ENCODE data around the gene RAB9A. TPM values are rescaled to one million over a fixed set of nuclear protein-coding genes. Genes with fewer than 3 reads are reported as not detected.

Gene RAB9A
- total RNA-seq, 4 donors from 2014 or later: 20.2 to 31.8 (median 29.8) TPM

- ATAC-seq (ENCODE audit: low FRiP score) (no peak), DNase-seq (ENCODE audit: low spot score) (no peak)
- no peak for TF ChIP-seq CTCF (IDR thresholded peaks at IDR 0.05)
These were observed 59.6 kb downstream of the RAB9A start for GRCh38 chrX:13748486-13748885.

GRCh38 chrX:13750204-13750603 is 61.3 kb downstream of the RAB9A start:
- TF ChIP-seq CTCF (IDR thresholded peaks at IDR 0.05): no peak
- ATAC-seq (ENCODE audit: low FRiP score) (no peak), DNase-seq (ENCODE audit: low spot score) (no peak)

GRCh38 chrX:13750812-13751211 is 61.9 kb downstream of the RAB9A start:
- ATAC-seq (ENCODE audit: low FRiP score) (no peak), DNase-seq (ENCODE audit: low spot score) (no peak)
- no peak for TF ChIP-seq CTCF (IDR thresholded peaks at IDR 0.05)

GRCh38 chrX:13752141-13752540 is 63.2 kb downstream of the RAB9A start:
- no peak for ATAC-seq (ENCODE audit: low FRiP score)
- no peak for DNase-seq (ENCODE audit: low spot score)
- TF ChIP-seq CTCF (IDR thresholded peaks at IDR 0.05): no peak

- DNase-seq (ENCODE audit: low spot score) (no peak), ATAC-seq (ENCODE audit: low FRiP score) (no peak)
- no peak for TF ChIP-seq CTCF (IDR thresholded peaks at IDR 0.05)
These were observed 63.7 kb downstream of the RAB9A start for GRCh38 chrX:13752646-13753045.

GRCh38 chrX:13754765-13755164 is 65.8 kb downstream of the RAB9A start:
- no peak for TF ChIP-seq CTCF (IDR thresholded peaks at IDR 0.05)
- DNase-seq (ENCODE audit: low spot score) (no peak), ATAC-seq (ENCODE audit: low FRiP score) (no peak)

- ATAC-seq (ENCODE audit: low FRiP score) (no peak), DNase-seq (ENCODE audit: low spot score) (no peak)
- TF ChIP-seq CTCF (IDR thresholded peaks at IDR 0.05): no peak
These were observed 66.3 kb downstream of the RAB9A start for GRCh38 chrX:13755254-13755653.
